Activated CD8-positive, alpha-beta T cell treated with anti-CD3 and anti-CD28 coated beads, Interleukin-2, amount 10 ng/mL, durations not matched to agents 7 days and 5 days (primary cell): ENCODE results near the gene APCDD1. TPM values are rescaled to one million over a fixed set of nuclear protein-coding genes. Genes with fewer than 3 reads are reported as not detected.
"Not testable (repeated sequence)": the region's sequence is repeated elsewhere in the genome, so short reads cannot be mapped to it uniquely, and the experiment has no call there.

Experiments
- ATAC-seq: fragments of 150-1000 bp; cut with Tn5 transposase; one replicate; pipeline ENCODE4 v1.10.0; 2021; ENCODE audit warnings: moderate library complexity
- CTCF ChIA-PET: fragments of 350-600 bp; sonication (Branson Sonifier 250); formaldehyde crosslinking; loops from one replicate; lab custom pipeline; 2021; ENCODE audit warnings: antibody characterized with exemption; lab: Charles Lee
- POLR2A ChIA-PET: fragments of 350-600 bp; sonication (Branson Sonifier 250); formaldehyde crosslinking; loops from one replicate; lab custom pipeline; 2021; ENCODE audit warnings: antibody characterized with exemption; lab: Charles Lee
- DNase-seq: peaks from one replicate; pipeline ENCODE4 v3.0.0-alpha.2; 2020
- H3K27ac Mint-ChIP-seq: one replicate; pipeline ENCODE4 v1.8.0; 2021; ENCODE audit warnings: mild to moderate bottlenecking, mixed read lengths
- H3K27me3 Mint-ChIP-seq: one replicate; pipeline ENCODE4 v1.8.0; 2021; ENCODE audit warnings: low read depth, mixed read lengths
- H3K36me3 Mint-ChIP-seq: one replicate; pipeline ENCODE4 v1.8.0; 2021; ENCODE audit warnings: low read depth, mixed read lengths
- H3K4me1 Mint-ChIP-seq: one replicate; pipeline ENCODE4 v1.8.0; 2021; ENCODE audit warnings: low read depth, mixed read lengths
- H3K4me3 Mint-ChIP-seq: one replicate; pipeline ENCODE4 v1.8.0; 2021; ENCODE audit warnings: mild to moderate bottlenecking, mixed read lengths
- H3K9me3 Mint-ChIP-seq: one replicate; pipeline ENCODE4 v1.8.0; 2022; ENCODE audit warnings: mixed read lengths; ENCODE audit not compliant: insufficient read depth
- total RNA-seq, 2 experiments: library from RNA; stranded (reverse); gene quantifications; one replicate each; pipeline ENCODE4 v1.2.3, GENCODE V29; 2021

APCDD1 gene
- total RNA-seq, 2 experiments from 2014 or later, result not detected

DNA sequence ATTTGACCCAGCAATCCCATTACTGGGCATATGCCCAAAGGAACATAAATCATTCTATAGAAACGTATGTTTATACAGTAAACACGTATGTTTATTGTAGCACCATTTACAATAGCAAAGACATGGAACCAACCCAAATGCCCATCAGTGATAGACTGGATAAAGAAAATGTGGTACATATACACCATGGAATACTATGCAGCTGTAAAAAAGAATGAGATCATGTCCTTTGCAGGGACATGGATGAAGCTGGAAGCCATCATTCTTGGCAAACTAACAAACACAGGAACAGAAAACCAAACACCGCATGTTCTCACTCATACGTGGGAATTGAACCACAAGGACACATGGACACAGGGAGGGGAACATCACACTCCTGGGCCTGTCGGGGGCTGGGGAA is 84.7 kb downstream of the APCDD1 start:
- CTCF ChIA-PET, result interaction anchor here (0.7 kb wide), 1 partner anchor 21 kb away, joined by 3 read pairs; no protein-coding TSS in a partner anchor
- Mint-ChIP-seq H3K36me3 (peaks cover 44% of the 10 kb centered on the region), H3K4me1 (peaks cover 12% of the 10 kb centered on the region)
- H3K9me3 Mint-ChIP-seq, H3K4me3 Mint-ChIP-seq, H3K27ac Mint-ChIP-seq, DNase-seq, ATAC-seq, H3K27me3 Mint-ChIP-seq, POLR2A ChIA-PET: not testable (repeated sequence)

Other genes starting within 250 kb of the APCDD1 start
- gene NAPG, start 71.4 kb downstream of the APCDD1 start, total RNA-seq, result 10 to 100 TPM; 31.1 to 31.5 TPM